Activated CD8-positive, alpha-beta memory T cell treated with anti-CD3 and anti-CD28 coated beads, Interleukin-2, amount 50 U/mL, for 24 hours (primary cell): ENCODE data around the gene WNT3A.

ENCODE experiments used
- DNase-seq: peaks from one replicate; pipeline ENCODE4 v3.0.0-alpha.2; 2020; ENCODE audit errors: extremely low read depth

Gene WNT3A

DNA sequence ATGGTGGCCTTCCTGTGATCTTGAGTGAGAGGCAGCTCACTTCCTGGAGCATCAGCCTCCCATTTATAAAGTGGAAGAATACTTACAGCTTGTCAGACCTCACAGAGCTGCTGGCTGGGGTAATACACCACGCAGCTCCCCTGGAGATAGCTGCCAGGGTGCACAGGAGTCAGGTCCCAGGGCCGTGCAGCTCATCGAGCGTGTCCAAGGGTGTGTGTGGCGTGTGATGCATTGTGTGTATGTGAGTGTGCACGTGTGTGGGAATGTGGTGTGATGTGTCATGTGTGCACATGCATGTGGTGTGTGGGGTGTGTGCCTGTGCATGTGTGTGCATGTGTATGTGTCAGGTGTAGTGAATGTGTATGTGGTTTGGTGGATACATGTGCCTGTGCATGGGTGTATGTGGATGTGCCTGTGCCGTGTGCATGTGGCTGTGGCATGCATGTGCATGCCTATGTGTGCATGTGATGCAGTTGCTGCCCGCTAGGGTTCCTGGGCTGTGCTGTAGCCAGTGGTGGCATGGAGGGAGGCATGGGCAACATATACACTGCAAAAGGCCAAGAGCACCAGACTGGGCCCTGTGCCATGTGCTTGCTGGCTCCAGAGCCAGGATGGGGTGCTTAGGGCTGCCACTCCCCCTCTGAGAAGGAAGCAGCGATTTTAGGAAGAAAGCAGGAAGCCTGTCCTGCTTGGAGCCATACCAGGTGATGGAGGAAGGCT is 24.6 kb downstream of the WNT3A start:
- no peak for DNase-seq

DNA sequence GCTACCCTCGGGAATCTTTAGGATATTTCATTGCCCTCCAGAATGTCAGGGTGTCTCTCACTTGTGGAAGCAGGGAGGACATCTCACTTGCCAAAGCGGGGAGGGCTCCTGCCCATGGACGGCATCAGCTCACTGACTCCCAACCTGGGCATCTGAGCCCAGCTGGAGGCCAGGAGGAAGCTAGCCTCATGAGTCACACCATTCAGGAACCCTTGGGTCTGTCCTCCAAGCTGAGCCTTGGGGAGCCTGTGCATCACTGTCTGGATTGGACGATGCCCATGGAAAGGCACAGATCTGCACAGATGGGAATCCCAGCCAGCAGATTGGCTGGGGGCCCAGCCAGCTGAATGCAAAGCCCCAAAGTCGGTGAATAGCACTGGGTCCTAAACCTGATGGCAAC is 25.2 kb downstream of the WNT3A start:
- no peak for DNase-seq

DNA sequence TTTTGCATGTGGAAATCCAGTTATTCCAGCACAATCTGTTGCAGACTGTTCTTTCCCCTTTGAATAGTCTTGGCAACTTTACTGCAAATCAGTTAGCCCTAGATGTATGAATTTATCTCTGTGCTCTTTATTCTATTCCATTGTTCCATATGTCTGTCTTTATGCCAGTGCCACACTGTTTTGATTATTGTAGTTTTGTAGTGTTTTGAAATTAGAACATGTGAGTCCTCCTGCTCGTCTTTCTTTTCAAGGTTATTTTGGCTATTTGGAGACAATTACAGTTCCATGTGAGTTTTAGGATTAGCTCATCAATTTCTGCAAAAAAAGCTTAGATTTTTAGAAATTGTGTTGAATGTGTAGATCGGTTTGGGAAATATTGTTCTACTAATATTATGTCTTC is 26.6 kb downstream of the WNT3A start:
- no peak for DNase-seq

DNA sequence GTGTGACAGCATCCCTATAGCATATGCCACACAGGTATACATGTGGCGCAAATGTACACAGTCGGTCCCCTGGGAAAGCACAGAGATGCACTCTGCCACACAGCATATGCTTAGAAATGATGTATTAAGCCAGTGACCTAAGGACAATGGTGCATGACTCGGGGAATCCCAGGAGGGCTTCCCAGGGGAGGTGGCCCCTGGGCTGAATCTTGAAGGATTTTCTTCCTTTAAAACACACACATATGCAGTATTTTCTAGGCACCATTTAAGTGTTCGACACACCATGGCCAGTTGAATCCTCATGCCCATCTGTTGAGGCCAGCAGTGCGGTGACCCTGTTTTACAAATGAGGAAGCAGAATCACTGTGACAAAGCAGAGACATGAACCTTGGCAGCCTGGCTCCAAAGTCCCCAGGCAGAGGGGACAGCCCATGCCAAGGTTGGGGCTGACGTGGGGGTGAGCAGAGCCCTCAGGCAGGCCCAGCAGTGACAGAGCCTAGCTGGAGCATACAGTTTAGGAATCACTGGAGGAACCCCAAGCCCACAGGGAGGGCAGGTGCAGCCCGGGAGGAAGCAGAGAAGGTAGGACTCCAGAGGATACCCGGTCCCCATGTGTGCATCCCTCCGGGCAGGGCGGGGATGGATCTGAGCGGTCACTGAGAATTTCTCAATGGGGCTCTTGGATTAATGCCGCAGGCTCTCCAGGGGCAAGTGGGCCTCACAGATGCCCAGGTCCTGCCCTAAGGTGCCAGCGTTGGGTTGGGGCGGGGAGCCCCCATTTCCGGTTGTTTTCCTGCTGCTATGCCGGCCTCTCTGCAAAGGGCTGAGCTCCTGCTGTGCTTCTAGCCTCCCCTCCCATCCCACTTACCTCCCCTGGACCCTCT is 28.4 kb downstream of the WNT3A start:
- no peak for DNase-seq

DNA sequence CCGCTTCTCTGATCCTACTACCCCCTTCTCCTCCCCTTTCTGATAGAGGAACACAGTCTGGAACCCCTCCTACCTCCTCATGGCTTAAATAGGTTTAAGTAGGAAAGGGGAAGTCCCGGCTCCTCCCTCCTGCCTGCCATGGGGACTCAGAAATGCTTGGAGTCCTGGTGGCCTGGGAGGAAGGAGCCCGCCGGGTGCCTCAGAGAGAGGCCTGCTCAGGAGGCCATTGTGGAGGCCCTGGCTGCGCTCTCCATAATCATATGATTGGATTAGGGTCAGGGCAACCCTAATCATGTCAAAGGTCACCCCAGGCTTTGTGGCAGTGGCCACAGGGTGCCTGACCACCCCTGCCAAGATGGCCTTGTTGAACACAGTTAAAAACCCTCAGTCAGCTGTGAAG is 29.0 kb downstream of the WNT3A start:
- DNase-seq, result no peak

DNA sequence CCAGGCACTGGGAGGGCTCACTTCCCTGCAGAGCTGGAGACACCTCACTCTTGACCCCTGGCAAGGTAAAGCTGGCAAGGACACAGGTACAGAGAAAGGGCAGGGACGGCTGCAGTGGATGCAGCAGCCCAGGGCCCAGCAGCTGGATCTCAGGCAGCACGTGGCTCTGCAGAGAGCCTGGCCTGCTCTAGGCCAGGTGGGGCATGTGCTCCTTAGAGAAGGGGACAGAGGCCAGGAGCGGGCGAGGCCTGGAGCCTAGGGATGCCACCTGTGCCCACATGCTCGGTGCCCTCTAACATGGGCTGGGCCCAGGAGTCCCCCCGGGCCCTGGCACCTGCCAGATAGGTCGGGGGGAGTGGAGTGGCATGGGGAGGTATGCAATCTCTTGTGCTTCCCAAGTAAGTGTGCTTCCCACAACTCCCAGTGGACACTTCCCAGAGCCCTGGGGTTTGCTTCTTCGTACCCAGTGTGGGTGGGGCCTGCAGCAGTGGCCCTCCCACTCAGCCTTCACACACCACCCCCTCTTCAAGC is 30.0 kb downstream of the WNT3A start:
- DNase-seq, result no peak

DNA sequence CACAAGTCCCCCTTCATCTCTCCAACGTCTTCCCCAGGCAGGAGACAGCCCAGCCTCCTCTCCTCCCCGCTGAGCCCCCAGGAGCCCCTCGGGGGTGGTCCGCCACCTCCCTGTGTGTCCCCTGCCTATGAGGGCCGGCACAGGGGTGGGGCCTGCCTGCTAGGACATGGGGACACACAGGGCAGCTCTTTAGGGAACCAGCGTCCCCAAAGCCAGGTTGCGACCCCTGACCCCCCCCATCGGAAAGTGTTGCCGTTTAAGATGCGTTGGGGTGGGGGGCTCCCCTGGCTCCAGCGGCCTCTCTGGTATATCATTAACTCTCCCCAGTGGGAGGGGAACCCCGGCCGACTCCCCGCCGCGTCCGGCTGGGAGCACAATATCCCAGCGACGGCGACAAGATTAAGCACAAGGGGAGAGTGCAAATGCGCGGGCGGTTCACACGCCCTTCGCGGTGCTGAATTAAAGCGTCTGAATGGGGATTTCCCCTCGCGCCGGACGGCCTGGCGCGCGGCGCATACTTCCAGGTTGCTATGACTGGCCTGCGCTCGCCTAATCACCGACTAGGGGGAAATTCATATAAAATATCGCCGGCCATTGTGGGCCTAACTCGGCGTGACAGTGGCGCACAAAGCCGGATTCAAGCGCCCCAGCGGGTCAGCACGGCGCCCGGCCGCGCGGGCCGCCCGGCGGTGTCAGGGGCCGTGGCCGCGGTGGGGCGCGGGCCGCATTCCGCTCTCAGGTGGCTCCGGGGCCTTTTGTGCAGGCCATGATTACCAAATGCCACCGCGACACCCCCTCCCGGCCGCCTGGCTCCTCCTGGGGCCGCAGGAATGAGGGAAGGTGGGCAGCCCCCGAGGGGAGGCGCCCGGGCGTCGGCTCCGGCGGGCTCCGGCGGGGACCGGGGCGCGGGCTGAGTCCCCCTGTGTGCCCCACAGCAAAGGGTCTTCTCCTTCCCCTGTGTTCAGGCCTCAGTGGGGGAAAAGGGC is 30.9 kb downstream of the WNT3A start:
- DNase-seq, result no peak

DNA sequence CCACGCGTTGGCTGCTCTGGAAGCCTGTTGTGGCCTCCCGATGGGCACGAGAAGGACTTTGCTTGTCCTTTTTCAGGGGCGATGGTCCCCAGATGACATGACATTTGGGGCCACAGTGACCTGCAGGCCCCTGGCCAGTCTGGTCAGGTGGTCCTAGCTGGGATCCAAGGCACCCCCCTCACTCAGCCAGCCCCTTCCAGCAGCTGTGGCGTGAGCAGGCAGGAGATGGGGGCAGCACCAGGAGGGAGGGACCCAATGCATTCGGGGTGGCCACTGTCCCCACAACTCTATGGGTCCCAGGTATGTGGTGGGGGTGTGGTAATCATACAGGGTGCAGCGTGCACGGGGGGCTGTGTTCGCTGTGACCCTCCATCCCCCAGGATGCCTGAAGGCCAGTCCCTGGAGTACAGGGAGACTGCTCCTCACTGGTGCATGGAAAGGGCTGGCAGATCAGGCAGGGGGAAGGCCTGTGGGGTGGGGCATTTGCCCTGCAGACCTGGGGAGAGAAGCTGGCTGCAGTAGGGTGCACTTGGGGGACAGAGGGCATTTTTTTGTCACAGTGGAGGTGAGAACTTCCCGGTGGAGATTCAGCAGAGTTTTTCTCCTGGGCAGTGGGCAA is 31.7 kb downstream of the WNT3A start:
- no peak for DNase-seq

DNA sequence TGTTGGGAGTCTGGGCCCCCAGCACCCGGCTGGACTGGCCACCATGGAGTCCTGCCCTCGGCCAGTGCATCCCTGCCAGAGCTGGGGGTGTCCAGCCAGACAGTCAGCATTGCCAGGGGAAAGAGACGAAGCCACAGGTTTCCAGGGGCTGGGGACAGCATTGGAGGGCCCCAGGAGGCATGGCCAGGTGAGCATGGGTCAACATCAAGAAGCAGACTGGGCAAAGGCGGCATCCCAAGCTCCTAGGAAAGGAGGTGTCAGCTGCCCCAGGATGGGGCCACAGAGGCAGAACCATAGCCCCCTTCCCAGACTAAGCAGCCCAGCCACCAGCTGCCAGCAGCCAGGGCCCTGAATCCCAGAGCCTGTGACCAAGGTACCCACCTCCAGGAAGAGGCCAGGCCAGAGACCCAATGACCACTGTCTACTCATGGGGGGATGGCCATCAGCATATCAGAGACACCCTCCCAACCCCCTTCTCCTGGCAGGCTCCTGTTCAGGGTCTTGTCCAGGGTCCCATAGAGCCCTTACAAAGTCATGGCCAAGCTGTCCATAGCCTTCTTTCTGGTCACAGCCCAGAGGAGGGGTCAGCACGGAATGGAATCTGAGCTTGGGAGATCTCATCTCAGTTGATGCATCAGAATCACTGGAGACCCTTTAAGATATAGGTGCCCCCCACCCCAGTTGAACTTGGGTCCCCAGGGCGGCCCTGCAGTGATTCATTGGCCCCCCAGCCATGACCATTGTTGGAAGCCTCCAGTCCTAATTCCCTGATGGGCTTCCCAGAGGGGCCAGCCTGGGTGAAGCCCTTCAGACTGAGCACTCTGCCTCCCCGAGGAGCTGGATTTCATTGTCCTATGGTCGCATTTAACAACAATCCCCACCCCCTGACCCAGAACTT is 32.5 kb downstream of the WNT3A start:
- DNase-seq, result no peak

DNA sequence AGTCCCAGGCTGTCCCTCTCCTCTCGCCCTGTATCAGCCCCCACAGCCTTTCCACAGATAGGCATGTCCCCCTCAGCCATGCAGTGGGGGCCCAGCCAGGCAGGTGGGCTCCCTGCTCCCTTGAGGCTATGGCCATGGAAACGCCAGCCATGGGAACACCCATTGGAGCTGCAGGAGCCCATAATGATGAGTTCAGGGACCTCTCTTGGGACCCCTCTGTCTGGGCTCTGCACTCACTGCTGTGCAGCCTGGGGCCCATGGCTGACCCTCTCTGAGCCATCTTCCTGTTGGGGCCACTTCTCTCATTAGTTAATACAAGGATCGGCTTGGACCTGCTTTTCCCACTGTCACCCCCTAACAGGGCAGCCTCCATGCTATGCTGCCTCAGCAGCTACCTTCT is 33.2 kb downstream of the WNT3A start:
- DNase-seq, result no peak

DNA sequence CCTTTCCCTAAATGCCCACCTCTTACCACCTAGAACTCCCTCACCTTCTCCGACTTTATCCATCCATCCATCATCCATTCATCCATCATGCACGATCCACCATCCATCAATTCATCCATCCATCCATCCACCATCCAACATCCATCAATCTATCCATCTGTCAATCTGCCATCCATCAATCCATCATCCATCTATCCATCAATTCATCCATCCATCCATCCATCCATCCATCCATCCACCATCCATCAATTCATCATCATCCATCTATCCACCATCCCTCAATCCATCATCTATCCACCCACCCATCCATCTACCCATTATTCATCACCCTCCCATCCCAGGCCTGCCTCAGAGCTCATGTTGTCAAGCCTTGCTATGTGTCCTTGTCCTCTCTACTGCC is 34.5 kb downstream of the WNT3A start:
- DNase-seq, result no peak

DNA sequence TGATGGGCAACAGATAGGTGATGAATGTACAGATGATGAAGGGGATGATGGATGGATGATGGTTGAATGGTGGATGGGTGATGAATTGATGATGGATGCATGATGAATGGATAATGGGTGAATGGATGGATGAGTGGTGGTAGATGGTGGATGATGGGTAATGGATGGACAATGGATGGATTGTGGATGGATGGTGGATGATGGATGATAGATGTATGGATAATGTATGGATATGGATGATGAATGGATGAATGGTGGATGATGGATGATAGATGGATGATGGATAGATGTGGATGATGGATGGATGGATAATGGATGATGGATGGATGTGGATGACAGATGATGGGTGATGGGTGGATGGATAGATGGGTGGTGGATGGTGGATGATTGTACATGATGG is 35.7 kb downstream of the WNT3A start:
- no peak for DNase-seq

DNA sequence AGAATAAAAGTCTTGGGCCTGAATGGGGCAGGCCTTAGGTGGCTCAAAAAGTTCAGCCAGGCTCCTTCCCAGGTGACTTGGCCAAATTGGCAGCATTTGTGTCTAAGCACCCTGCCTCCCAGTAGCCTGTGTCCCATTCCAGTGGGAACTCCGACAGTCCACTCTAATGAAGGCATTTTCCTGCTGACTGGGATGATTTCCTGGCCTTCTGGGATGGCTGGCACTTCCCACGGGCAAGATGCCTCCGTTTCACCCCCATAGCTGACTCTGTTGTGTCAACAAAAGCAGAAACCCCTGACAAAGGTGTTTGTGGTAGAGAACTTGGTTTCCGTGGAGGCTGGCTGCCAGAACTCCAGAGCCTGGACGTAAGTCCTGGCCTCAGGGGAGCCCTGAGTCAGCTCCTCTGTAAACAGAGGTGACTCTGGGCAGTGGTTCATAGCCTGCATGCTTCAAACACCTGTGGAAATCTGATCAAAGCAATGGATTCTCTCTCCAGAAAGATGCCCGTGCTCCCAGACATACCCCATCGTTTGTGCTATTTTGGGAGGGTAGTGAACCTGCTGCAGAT is 36.6 kb downstream of the WNT3A start:
- no peak for DNase-seq

DNA sequence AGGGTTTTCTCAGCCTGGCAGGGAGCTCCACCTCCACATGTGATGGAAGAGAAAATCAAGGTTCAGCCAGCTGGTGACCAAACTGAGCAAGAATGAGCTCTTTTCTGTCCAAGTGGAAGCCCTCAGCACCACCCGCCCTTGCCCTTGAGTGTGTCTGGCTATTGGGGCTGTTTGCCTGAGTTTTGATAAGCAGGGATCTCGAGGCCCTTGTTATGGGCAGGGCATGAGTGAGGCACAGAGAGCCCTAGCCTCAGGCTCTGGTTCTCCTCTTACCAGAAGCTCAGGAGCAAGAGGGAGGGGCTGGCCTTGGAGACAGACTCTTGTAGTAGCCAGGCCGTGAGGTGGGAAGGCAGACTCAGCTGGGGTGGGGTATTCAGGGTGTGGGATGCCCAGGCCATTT is 38.2 kb downstream of the WNT3A start:
- no peak for DNase-seq

DNA sequence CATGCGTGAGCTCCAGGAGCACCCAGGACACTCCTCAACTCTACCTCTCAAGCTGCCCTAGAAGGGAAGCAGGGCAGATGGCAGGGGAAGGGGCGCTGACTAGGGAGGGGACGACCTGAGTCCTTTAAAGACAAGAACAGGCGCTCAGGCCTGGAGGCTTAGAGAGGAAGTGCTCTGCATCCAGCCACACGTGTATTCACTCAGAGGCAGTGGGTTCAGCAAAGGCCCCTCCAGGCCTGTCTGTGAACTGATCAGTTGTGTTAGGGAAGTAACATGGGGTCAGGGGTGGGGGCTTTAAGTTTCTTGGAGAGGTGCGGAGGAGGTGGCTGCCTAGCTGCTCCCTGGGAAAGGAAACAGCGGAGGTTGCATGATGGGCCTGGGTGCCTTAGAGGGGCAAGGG is 38.6 kb downstream of the WNT3A start:
- no peak for DNase-seq

DNA sequence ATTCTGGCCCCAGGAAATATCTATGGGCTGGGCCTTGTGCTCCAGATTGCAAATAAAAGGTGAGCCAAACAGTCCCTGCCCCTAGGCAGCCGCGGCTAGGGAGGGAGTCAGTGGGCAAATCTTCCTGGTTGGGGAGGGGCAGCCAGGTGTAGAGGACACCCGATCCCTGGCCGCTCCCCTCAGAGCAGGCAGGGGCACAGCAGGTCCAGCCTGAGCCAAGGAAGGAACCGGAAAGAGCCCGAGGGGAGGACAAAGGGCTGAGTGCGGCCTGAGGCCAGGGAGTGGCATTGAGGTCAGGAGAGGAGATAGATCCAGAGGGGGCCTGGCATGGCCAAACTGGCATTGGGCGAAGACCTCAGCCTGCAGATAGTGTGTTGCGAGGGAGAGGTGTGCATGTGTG is 39.1 kb downstream of the WNT3A start:
- DNase-seq, result no peak

DNA sequence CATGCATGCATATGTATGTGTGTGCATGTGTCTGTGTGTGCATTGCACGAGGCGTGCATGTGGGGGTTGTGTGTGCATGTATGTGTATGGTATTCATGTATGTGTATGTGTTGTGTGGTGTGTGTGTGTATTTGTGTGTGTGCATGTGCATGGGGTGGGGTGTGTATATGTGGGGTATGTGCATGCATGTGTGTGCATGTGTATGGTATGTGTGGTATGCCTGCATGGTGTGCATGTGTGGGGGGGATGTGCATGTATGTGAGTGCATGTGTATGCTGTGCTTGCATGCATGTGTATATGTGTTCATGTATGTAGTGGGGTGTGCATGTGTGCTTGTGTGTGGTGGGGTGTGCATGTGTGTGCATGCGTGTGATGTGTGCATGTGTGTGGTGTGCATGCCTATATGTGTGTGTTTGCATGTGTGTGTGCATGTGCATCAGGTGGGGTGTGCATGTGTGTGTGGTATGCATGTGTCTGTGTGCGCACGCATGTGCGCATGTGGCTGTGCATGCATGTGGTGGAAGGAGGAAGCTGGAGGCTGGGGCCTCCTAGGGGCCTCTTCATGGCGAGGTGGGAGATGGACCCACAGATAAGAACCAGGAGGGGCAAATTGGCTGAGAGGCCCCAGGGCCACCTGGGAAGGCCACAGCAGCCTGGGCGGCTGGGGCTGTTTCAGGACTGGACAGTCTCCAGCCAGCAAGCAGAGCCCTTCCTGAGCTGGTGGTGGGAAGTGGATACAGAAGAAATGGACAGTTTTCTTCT is 39.8 kb downstream of the WNT3A start:
- DNase-seq, result no peak

DNA sequence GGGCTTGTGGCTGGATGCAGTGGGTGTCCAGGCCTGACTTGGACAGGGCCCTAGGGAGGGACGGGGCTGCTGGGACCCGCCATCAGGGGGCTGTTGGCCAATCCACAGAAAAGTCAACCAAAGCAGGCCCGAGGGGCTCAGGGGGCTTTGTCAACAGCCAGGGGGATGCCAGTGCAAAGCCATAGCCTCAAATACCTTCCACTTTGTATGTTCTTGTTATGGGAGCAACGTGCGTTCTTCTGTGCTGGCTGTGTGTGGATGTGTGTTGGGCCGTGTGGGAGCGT is 40.3 kb downstream of the WNT3A start:
- DNase-seq, result no peak

DNA sequence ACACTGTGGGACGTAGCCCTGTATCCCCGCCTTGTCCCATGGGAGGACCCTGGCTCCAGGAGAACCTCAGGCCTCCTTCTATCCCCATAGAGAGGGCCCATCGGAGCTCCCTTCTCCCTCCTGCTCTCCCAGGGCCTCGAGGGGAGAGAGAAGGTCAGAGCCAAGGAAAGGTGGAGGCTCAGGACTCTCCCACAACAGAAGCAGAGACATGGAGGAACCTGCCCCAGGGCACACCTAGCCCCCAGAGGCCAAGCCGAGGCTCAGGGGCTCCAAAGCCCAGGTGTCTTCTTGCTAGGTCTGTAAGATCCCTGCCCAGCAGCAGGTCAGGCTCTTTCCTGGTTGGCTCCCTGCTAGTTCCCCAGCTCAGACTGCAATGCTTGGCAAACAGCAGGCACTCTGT is 41.3 kb downstream of the WNT3A start:
- no peak for DNase-seq
